H1 (cell line): Measurements from ENCODE around the gene MXD1.

Experiments
- CEBPB ChIP-seq: IDR thresholded peaks from 2 replicates; pipeline ENCODE4 v1.6.1; 2012; ENCODE audit warnings: low read depth, low read length
- CTCF ChIP-seq, 3 experiments: IDR thresholded peaks; 1 replicate in 2 of 3; 2 replicates in 1 of 3; pipeline versions ENCODE4 v1.5.1 to v1.6.1; 2011; ENCODE audit warnings: low read length in 3 of 3, mild to moderate bottlenecking in 3 of 3, inconsistent platforms in 2 of 3, low read depth in 1 of 3, moderate library complexity in 1 of 3; ENCODE audit not compliant: insufficient read depth in 1 of 3; ENCODE audit errors: control extremely low read depth in 1 of 3
- E2F6 ChIP-seq: IDR thresholded peaks from 2 replicates; pipeline ENCODE4 v1.6.1; 2012; ENCODE audit warnings: inconsistent platforms

GRCh38 chr2:69954084-69954483 is 39.2 kb downstream of the MXD1 start:
- TF ChIP-seq CEBPB: no peak
- TF ChIP-seq E2F6: no peak
- TF ChIP-seq CTCF (IDR thresholded peaks at IDR 0.05; ENCODE audit: control extremely low read depth in 1 of 3, insufficient read depth in 1 of 3, low read depth in 1 of 3, low read length in 3 of 3): no peak
